Activated T-cell treated with anti-CD3 and anti-CD28 coated beads, Interleukin-2, amount 50 U/mL, for 4 hours (primary cell): ENCODE results near the gene ZBTB40. TPM values are rescaled to one million over a fixed set of nuclear protein-coding genes. Genes with fewer than 3 reads are reported as not detected.

ENCODE experiments used
- ATAC-seq, 2 donors: fragments of 200-7000 bp; cut with Tn5 transposase; one replicate each; pipeline ENCODE4 v1.10.0; 2021
- DNase-seq: peaks from one replicate; pipeline ENCODE4 v3.0.0-alpha.2; 2020
- H3K27me3 Mint-ChIP-seq: one replicate; pipeline ENCODE4 v1.8.0; 2021; ENCODE audit warnings: low read depth, mixed read lengths
- H3K36me3 Mint-ChIP-seq: one replicate; pipeline ENCODE4 v1.8.0; 2022; ENCODE audit warnings: mixed read lengths; ENCODE audit not compliant: insufficient read depth
- H3K4me1 Mint-ChIP-seq: one replicate; pipeline ENCODE4 v1.8.0; 2021; ENCODE audit warnings: low read depth, mixed read lengths
- H3K4me3 Mint-ChIP-seq: one replicate; pipeline ENCODE4 v1.8.0; 2021; ENCODE audit warnings: mild to moderate bottlenecking, moderate library complexity, mixed read lengths
- H3K9me3 Mint-ChIP-seq: one replicate; pipeline ENCODE4 v1.8.0; 2021; ENCODE audit warnings: mixed read lengths
- total RNA-seq, 3 donors: library from RNA; stranded (reverse); gene quantifications; one replicate each; pipeline ENCODE4 v1.2.1, GENCODE V29; 2021

The ZBTB40 gene
- total RNA-seq, 3 donors from 2014 or later, result 21.4 to 24.8 (median 24.5) TPM

- Mint-ChIP-seq H3K4me3 (no peak overlapping the region), H3K27me3 (no peaks in the 10 kb centered on the region), H3K36me3 (peaks cover 4% of the 10 kb centered on the region), H3K4me1 (peaks cover 27% of the 10 kb centered on the region), H3K9me3 (no peaks in the 10 kb centered on the region)
- DNase-seq (no peak), ATAC-seq (no peak)
Measured at GRCh38 chr1:22470227-22470626, 18.6 kb downstream of the ZBTB40 start.

GRCh38 chr1:22471078-22471477 is 19.4 kb downstream of the ZBTB40 start:
- Mint-ChIP-seq H3K27me3 (no peaks in the 10 kb centered on the region), H3K4me1 (peaks cover 27% of the 10 kb centered on the region), H3K36me3 (peaks cover 4% of the 10 kb centered on the region), H3K4me3 (no peak overlapping the region), H3K9me3 (no peaks in the 10 kb centered on the region)
- ATAC-seq (no peak), DNase-seq (no peak)

- Mint-ChIP-seq H3K9me3 (no peaks in the 10 kb centered on the region), H3K4me1 (peaks cover 25% of the 10 kb centered on the region), H3K4me3 (no peak overlapping the region), H3K36me3 (peaks cover 4% of the 10 kb centered on the region), H3K27me3 (no peaks in the 10 kb centered on the region)
- ATAC-seq (no peak), DNase-seq (no peak)
Measured at GRCh38 chr1:22471610-22472009, 20.0 kb downstream of the ZBTB40 start.

GRCh38 chr1:22472596-22472995 is 20.9 kb downstream of the ZBTB40 start:
- peaks cover 23% of the 10 kb centered on the region for H3K4me1 Mint-ChIP-seq
- DNase-seq (no peak), ATAC-seq (no peak)
- H3K36me3 Mint-ChIP-seq, result peaks cover 4% of the 10 kb centered on the region
- H3K9me3 Mint-ChIP-seq, result no peaks in the 10 kb centered on the region
- no peak overlapping the region for H3K4me3 Mint-ChIP-seq
- no peaks in the 10 kb centered on the region for H3K27me3 Mint-ChIP-seq

- Mint-ChIP-seq H3K27me3 (no peaks in the 10 kb centered on the region), H3K9me3 (peaks cover 3% of the 10 kb centered on the region), H3K36me3 (peaks cover 8% of the 10 kb centered on the region), H3K4me3 (no peak overlapping the region), H3K4me1 (peaks cover 18% of the 10 kb centered on the region)
- ATAC-seq (no peak), DNase-seq (no peak)
Measured at GRCh38 chr1:22473952-22474351, 22.3 kb downstream of the ZBTB40 start.

- peaks cover 18% of the 10 kb centered on the region for H3K36me3 Mint-ChIP-seq
- DNase-seq (no peak), ATAC-seq (no peak)
- no peak overlapping the region for H3K4me3 Mint-ChIP-seq
- H3K9me3 Mint-ChIP-seq, result peaks cover 11% of the 10 kb centered on the region
- H3K4me1 Mint-ChIP-seq, result peaks cover 12% of the 10 kb centered on the region
- H3K27me3 Mint-ChIP-seq, result no peaks in the 10 kb centered on the region
Measured at GRCh38 chr1:22476566-22476965, 24.9 kb downstream of the ZBTB40 start.

- no peak for ATAC-seq
- H3K27me3 Mint-ChIP-seq, result no peaks in the 10 kb centered on the region
- H3K36me3 Mint-ChIP-seq, result peaks cover 34% of the 10 kb centered on the region
- DNase-seq, result no peak
- peaks cover 29% of the 10 kb centered on the region for H3K4me1 Mint-ChIP-seq
- no peak overlapping the region for H3K4me3 Mint-ChIP-seq
- peaks cover 30% of the 10 kb centered on the region for H3K9me3 Mint-ChIP-seq
Measured at GRCh38 chr1:22483121-22483520, 31.5 kb downstream of the ZBTB40 start.

GRCh38 chr1:22484706-22485345 is 33.2 kb downstream of the ZBTB40 start:
- DNase-seq (no peak), ATAC-seq (no peak)
- H3K9me3 Mint-ChIP-seq, result peaks cover 23% of the 10 kb centered on the region
- no peaks in the 10 kb centered on the region for H3K27me3 Mint-ChIP-seq
- no peak overlapping the region for H3K4me3 Mint-ChIP-seq
- peaks cover 29% of the 10 kb centered on the region for H3K36me3 Mint-ChIP-seq
- peaks cover 29% of the 10 kb centered on the region for H3K4me1 Mint-ChIP-seq

GRCh38 chr1:22485431-22485830 is 33.8 kb downstream of the ZBTB40 start:
- ATAC-seq (no peak), DNase-seq (no peak)
- Mint-ChIP-seq H3K27me3 (no peaks in the 10 kb centered on the region), H3K4me3 (no peak overlapping the region), H3K9me3 (peaks cover 23% of the 10 kb centered on the region), H3K36me3 (peaks cover 26% of the 10 kb centered on the region), H3K4me1 (peaks cover 29% of the 10 kb centered on the region)

GRCh38 chr1:22487781-22488180 is 36.1 kb downstream of the ZBTB40 start:
- peaks cover 23% of the 10 kb centered on the region for H3K9me3 Mint-ChIP-seq
- peaks cover 32% of the 10 kb centered on the region for H3K36me3 Mint-ChIP-seq
- no peak overlapping the region for H3K4me3 Mint-ChIP-seq
- H3K27me3 Mint-ChIP-seq, result no peaks in the 10 kb centered on the region
- H3K4me1 Mint-ChIP-seq, result peaks cover 26% of the 10 kb centered on the region
- ATAC-seq, result no peak
- no peak for DNase-seq

- Mint-ChIP-seq H3K4me3 (no peak overlapping the region), H3K9me3 (peaks cover 18% of the 10 kb centered on the region), H3K4me1 (peaks cover 22% of the 10 kb centered on the region), H3K27me3 (no peaks in the 10 kb centered on the region), H3K36me3 (peaks cover 32% of the 10 kb centered on the region)
- DNase-seq (no peak), ATAC-seq (no peak)
Measured at GRCh38 chr1:22488319-22488718, 36.7 kb downstream of the ZBTB40 start.

- DNase-seq, result no peak
- Mint-ChIP-seq H3K9me3 (peaks cover 9% of the 10 kb centered on the region), H3K36me3 (peaks cover 29% of the 10 kb centered on the region), H3K27me3 (no peaks in the 10 kb centered on the region), H3K4me1 (peaks cover 17% of the 10 kb centered on the region), H3K4me3 (no peak overlapping the region)
- no peak for ATAC-seq
Measured at GRCh38 chr1:22489278-22489677, 37.6 kb downstream of the ZBTB40 start.

GRCh38 chr1:22489823-22490222 is 38.2 kb downstream of the ZBTB40 start:
- Mint-ChIP-seq H3K27me3 (no peaks in the 10 kb centered on the region), H3K36me3 (peaks cover 31% of the 10 kb centered on the region), H3K4me3 (no peak overlapping the region), H3K4me1 (peaks cover 11% of the 10 kb centered on the region), H3K9me3 (peaks cover 4% of the 10 kb centered on the region)
- ATAC-seq, result no peak
- DNase-seq, result no peak

GRCh38 chr1:22490309-22490708 is 38.7 kb downstream of the ZBTB40 start:
- Mint-ChIP-seq H3K4me1 (peaks cover 8% of the 10 kb centered on the region), H3K36me3 (peaks cover 33% of the 10 kb centered on the region), H3K27me3 (no peaks in the 10 kb centered on the region), H3K4me3 (no peak overlapping the region), H3K9me3 (peaks cover 4% of the 10 kb centered on the region)
- ATAC-seq, result no peak
- no peak for DNase-seq

GRCh38 chr1:22491995-22492715 is 40.5 kb downstream of the ZBTB40 start:
- Mint-ChIP-seq H3K4me3 (no peak overlapping the region), H3K4me1 (no peaks in the 10 kb centered on the region), H3K27me3 (no peaks in the 10 kb centered on the region), H3K36me3 (peaks cover 36% of the 10 kb centered on the region), H3K9me3 (no peaks in the 10 kb centered on the region)
- no peak for ATAC-seq
- DNase-seq, result no peak
